GM12864 (cell line): ENCODE measurements around the gene COASY.
"Not testable (repeated sequence)": the region's sequence is repeated elsewhere in the genome, so short reads cannot be mapped to it uniquely, and the experiment has no call there.

Experiments
- DNase-seq: peaks from one replicate; pipeline ENCODE4 v3.0.0-alpha.2; 2011; ENCODE audit warnings: low read depth
- H3K4me3 ChIP-seq: 2 replicates; pipeline ENCODE4 v1.5.1; 2011; ENCODE audit warnings: mild to moderate bottlenecking, low read depth, low read length, control low read depth
- CTCF ChIP-seq: IDR thresholded peaks from 2 replicates; pipeline ENCODE4 v1.5.1; 2011; ENCODE audit warnings: low read depth, mild to moderate bottlenecking, moderate library complexity, low read length, control low read depth, inconsistent platforms; ENCODE audit errors: missing control alignments

COASY gene

GRCh38 chr17:42538482-42538881 is 23.5 kb upstream of the COASY start:
- no peak overlapping the region for H3K4me3 ChIP-seq
- no peak for TF ChIP-seq CTCF
- DNase-seq: no peak

- not testable (repeated sequence) for DNase-seq, H3K4me3 ChIP-seq
Observed at GRCh38 chr17:42540558-42540957, 21.4 kb upstream of the COASY start.

GRCh38 chr17:42541041-42541833 is 20.7 kb upstream of the COASY start:
- no peak for TF ChIP-seq CTCF
- H3K4me3 ChIP-seq: no peak overlapping the region
- no peak for DNase-seq

GRCh38 chr17:42543190-42544079 is 18.5 kb upstream of the COASY start:
- no peak overlapping the region for H3K4me3 ChIP-seq
- no peak for TF ChIP-seq CTCF
- no peak for DNase-seq

- no peak for DNase-seq
- H3K4me3 ChIP-seq: no peak overlapping the region
- no peak for TF ChIP-seq CTCF
Observed at GRCh38 chr17:42544874-42545283, 17.1 kb upstream of the COASY start.

- DNase-seq, H3K4me3 ChIP-seq: not testable (repeated sequence)
Observed at GRCh38 chr17:42545755-42546505, 16.0 kb upstream of the COASY start.

- DNase-seq: no peak
- no peak overlapping the region for H3K4me3 ChIP-seq
- no peak for TF ChIP-seq CTCF
Observed at GRCh38 chr17:42547001-42547461, 14.9 kb upstream of the COASY start.
